ENCODE results near the gene HSF5.

Gene HSF5

GRCh38 chr17:58492238-58493121 lies 4.3 kb upstream of the HSF5 start (continued):
- TF ChIP-seq TCF4 (CRISPR knock-in tag; IDR thresholded peaks at IDR 0.05; ENCODE audit: borderline replicate concordance) = no peak

GRCh38 chr17:58491510-58492045 lies 3.4 kb upstream of the HSF5 start:
- ATAC-seq = no peak
- TF ChIP-seq ZFP30 (CRISPR knock-in tag; IDR thresholded peaks at IDR 0.05) (no peak), BACH2 (CRISPR knock-in tag; IDR thresholded peaks at IDR 0.05; ENCODE audit: borderline replicate concordance) (no peak), RARB (CRISPR knock-in tag; IDR thresholded peaks at IDR 0.05) (no peak), OSR1 (CRISPR knock-in tag; IDR thresholded peaks at IDR 0.05) (no peak), PATZ1 (CRISPR knock-in tag; IDR thresholded peaks at IDR 0.05; ENCODE audit: borderline replicate concordance) (no peak), PPARA (CRISPR knock-in tag; IDR thresholded peaks at IDR 0.05; ENCODE audit: borderline replicate concordance) (no peak), CSRNP3 (CRISPR knock-in tag; IDR thresholded peaks at IDR 0.05) (no peak), ARNTL (CRISPR knock-in tag; IDR thresholded peaks at IDR 0.05; ENCODE audit: borderline replicate concordance, low read depth) (no peak), CREB5 (CRISPR knock-in tag; IDR thresholded peaks at IDR 0.05; ENCODE audit: low read depth) (no peak), ZNF565 (CRISPR knock-in tag; conservative IDR thresholded peaks at IDR 0.05; ENCODE audit: low read depth) (no peak), ZNF8 (CRISPR knock-in tag; IDR thresholded peaks at IDR 0.05) (no peak), TCF4 (CRISPR knock-in tag; IDR thresholded peaks at IDR 0.05; ENCODE audit: borderline replicate concordance) (no peak), CSDC2 (CRISPR knock-in tag; IDR thresholded peaks at IDR 0.05) (no peak), ZFP3 (CRISPR knock-in tag; IDR thresholded peaks at IDR 0.05) (no peak), ISL1 (CRISPR knock-in tag; IDR thresholded peaks at IDR 0.05) (no peak)

- TF ChIP-seq ZFP3 (CRISPR knock-in tag; IDR thresholded peaks at IDR 0.05) (no peak), ISL1 (CRISPR knock-in tag; IDR thresholded peaks at IDR 0.05) (no peak), TOX (CRISPR knock-in tag; IDR thresholded peaks at IDR 0.05; ENCODE audit: borderline replicate concordance) (no peak), RARB (CRISPR knock-in tag; IDR thresholded peaks at IDR 0.05) (no peak), ZNF70 (CRISPR knock-in tag; IDR thresholded peaks at IDR 0.05) (no peak), BACH2 (CRISPR knock-in tag; IDR thresholded peaks at IDR 0.05; ENCODE audit: borderline replicate concordance) (no peak), ZNF565 (CRISPR knock-in tag; conservative IDR thresholded peaks at IDR 0.05; ENCODE audit: low read depth) (no peak), ZFP30 (CRISPR knock-in tag; IDR thresholded peaks at IDR 0.05) (no peak), PATZ1 (CRISPR knock-in tag; IDR thresholded peaks at IDR 0.05; ENCODE audit: borderline replicate concordance) (no peak), ARNTL (CRISPR knock-in tag; IDR thresholded peaks at IDR 0.05; ENCODE audit: borderline replicate concordance, low read depth) (no peak), TSHZ2 (CRISPR knock-in tag; IDR thresholded peaks at IDR 0.05) (no peak), ESRRG (CRISPR knock-in tag; IDR thresholded peaks at IDR 0.05) (no peak), CSDC2 (CRISPR knock-in tag; IDR thresholded peaks at IDR 0.05) (no peak), POU6F1 (CRISPR knock-in tag; IDR thresholded peaks at IDR 0.05; ENCODE audit: borderline replicate concordance, low read depth) (no peak), CREB5 (CRISPR knock-in tag; IDR thresholded peaks at IDR 0.05; ENCODE audit: low read depth) (no peak), GLIS3 (CRISPR knock-in tag; IDR thresholded peaks at IDR 0.05) (no peak), TCF4 (CRISPR knock-in tag; IDR thresholded peaks at IDR 0.05; ENCODE audit: borderline replicate concordance) (no peak)
- ATAC-seq = no peak
Measured at GRCh38 chr17:58488428-58488890, 251 bp upstream of the HSF5 start.
